HepG2 (cell line): ENCODE results near the gene PIGK.

ENCODE experiments used
- BCL6 ChIP-seq: IDR thresholded peaks from 2 replicates; pipeline ENCODE4 v1.6.1; 2016; ENCODE audit warnings: missing genetic modification reagents, missing compliant biosample characterization
- DR1 ChIP-seq: sonication (generic); formaldehyde crosslinking; IDR thresholded peaks from 2 replicates; pipeline ENCODE4 v1.8.0; 2021; ENCODE audit warnings: mild to moderate bottlenecking, missing genetic modification reagents, inconsistent platforms
- ELF4 ChIP-seq: sonication (generic); formaldehyde crosslinking; IDR thresholded peaks from 2 replicates; pipeline ENCODE4 v1.5.0; 2020; ENCODE audit warnings: missing genetic modification reagents, mild to moderate bottlenecking, moderate library complexity, borderline replicate concordance
- FOXM1 ChIP-seq: sonication (generic); formaldehyde crosslinking; IDR thresholded peaks from 2 replicates; pipeline ENCODE4 v1.5.0; 2020; ENCODE audit warnings: missing genetic modification reagents
- HNF4A ChIP-seq: sonication (generic); formaldehyde crosslinking; IDR thresholded peaks from 2 replicates; pipeline ENCODE4 v1.4.0; 2020; ENCODE audit warnings: missing genetic modification reagents
- KDM1A ChIP-seq: IDR thresholded peaks from 2 replicates; pipeline ENCODE4 v1.6.1; 2016; ENCODE audit warnings: missing compliant biosample characterization
- POLR2AphosphoS5 ChIP-seq: IDR thresholded peaks from 2 replicates; pipeline ENCODE4 v1.6.1; 2012; ENCODE audit warnings: low read depth, low read length
- SMARCC2 ChIP-seq: fragments of 450-650 bp; IDR thresholded peaks from 2 replicates; pipeline ENCODE4 v1.6.1; 2017; ENCODE audit warnings: antibody characterized with exemption, mild to moderate bottlenecking
- SMC3 ChIP-seq: IDR thresholded peaks from 2 replicates; pipeline ENCODE4 v1.6.1; 2011; ENCODE audit warnings: low read length, improper control_type of control experiment
- TCF12 ChIP-seq, 2 experiments: fragments of 450-650 bp in 1 of 2; sonication (generic) in 1 of 2; formaldehyde crosslinking in 1 of 2; IDR thresholded peaks; 2 replicates each; pipeline versions ENCODE4 v1.6.1 to v1.8.0; 2017 to 2022; ENCODE audit warnings: antibody characterized with exemption in 1 of 2, mild to moderate bottlenecking in 1 of 2, missing genetic modification reagents in 1 of 2, moderate library complexity in 1 of 2

- TF ChIP-seq SMC3 = no peak
- TF ChIP-seq ELF4 (CRISPR knock-in tag) = no peak
- TF ChIP-seq DR1 = no peak
- no peak for TF ChIP-seq TCF12 (IDR thresholded peaks at IDR 0.05)
- TF ChIP-seq TCF12 (CRISPR knock-in tag; IDR thresholded peaks at IDR 0.05) = no peak
- TF ChIP-seq POLR2AphosphoS5 = no peak
- no peak for TF ChIP-seq KDM1A (CRISPR knock-in tag)
- TF ChIP-seq FOXM1 (CRISPR knock-in tag) = no peak
- no peak for TF ChIP-seq BCL6 (CRISPR knock-in tag)
- no peak for TF ChIP-seq SMARCC2
- TF ChIP-seq HNF4A (CRISPR knock-in tag) = no peak
Measured at GRCh38 chr1:77051425-77051824, 167.8 kb downstream of the PIGK start.
